Caco-2 (cell line): ENCODE measurements around the gene PACC1. TPM values are rescaled to one million over a fixed set of nuclear protein-coding genes. Genes with fewer than 3 reads are reported as not detected.

Experiments used
- BruUV-seq: library from RNA; stranded (reverse); fragments of 400-500 nt; replicated peaks from 2 replicates; lab custom pipeline; 2021; lab: Mats Ljungman, UMichigan
- CTCF ChIA-PET: fragments of 300-600 bp; sonication (Branson Sonifier 250); formaldehyde crosslinking; loops from one replicate; lab custom pipeline; 2022; ENCODE audit warnings: antibody characterized with exemption; lab: Charles Lee
- POLR2A ChIA-PET: fragments of 300-600 bp; sonication (Branson Sonifier 250); formaldehyde crosslinking; loops from one replicate; lab custom pipeline; 2022; ENCODE audit warnings: antibody characterized with exemption; lab: Charles Lee
- DNase-seq, 2 experiments: peaks; one replicate each; pipeline versions ENCODE4 v3.0.0 to v3.0.0-alpha.2; 2020 to 2022
- H3K27me3 ChIP-seq: replicated peaks from 2 replicates; pipeline ENCODE4 v1.6.0; 2011; ENCODE audit warnings: low read length; ENCODE audit not compliant: control insufficient read depth, insufficient read depth
- H3K36me3 ChIP-seq: 2 replicates; pipeline ENCODE4 v1.5.1; 2011; ENCODE audit warnings: low read length; ENCODE audit not compliant: control insufficient read depth, insufficient read depth
- H3K4me1 ChIP-seq: fragments of 250-450 bp; sonication (Bioruptor Pico); 2 replicates; pipeline ENCODE4 v1.5.1; 2020; ENCODE audit warnings: mild to moderate bottlenecking
- H3K4me3 ChIP-seq: 2 replicates; pipeline ENCODE4 v1.5.1; 2011; ENCODE audit warnings: low read depth, mild to moderate bottlenecking, control low read depth, low read length
- H3K9me3 ChIP-seq: fragments of 250-450 bp; sonication (Bioruptor Pico); 2 replicates; pipeline ENCODE4 v1.5.1; 2020; ENCODE audit warnings: mild to moderate bottlenecking, moderate library complexity
- H3K27ac Mint-ChIP-seq: one replicate; pipeline ENCODE4 v1.8.0; 2022; ENCODE audit warnings: mixed read lengths; ENCODE audit not compliant: unreplicated experiment
- H3K27me3 Mint-ChIP-seq: one replicate; pipeline ENCODE4 v1.8.0; 2022; ENCODE audit warnings: mixed read lengths; ENCODE audit not compliant: insufficient read depth, unreplicated experiment
- H3K36me3 Mint-ChIP-seq: one replicate; pipeline ENCODE4 v1.8.0; 2022; ENCODE audit warnings: mild to moderate bottlenecking, mixed read lengths; ENCODE audit not compliant: insufficient read depth, unreplicated experiment
- H3K4me1 Mint-ChIP-seq: one replicate; pipeline ENCODE4 v1.8.0; 2022; ENCODE audit warnings: low read depth, mixed read lengths; ENCODE audit not compliant: unreplicated experiment
- H3K4me3 Mint-ChIP-seq: one replicate; pipeline ENCODE4 v1.8.0; 2022; ENCODE audit warnings: mild to moderate bottlenecking, moderate library complexity, mixed read lengths; ENCODE audit not compliant: unreplicated experiment
- H3K9me3 Mint-ChIP-seq: one replicate; pipeline ENCODE4 v1.8.0; 2022; ENCODE audit warnings: mixed read lengths; ENCODE audit not compliant: unreplicated experiment
- intact Hi-C: fragments of 100-400 bp; cut with micrococcal nuclease; formaldehyde crosslinking; loops from one replicate; pipeline ENCODE4 v1.10.0; 2022; ENCODE audit not compliant: unreplicated experiment
- total RNA-seq: library from RNA; stranded (reverse); gene quantifications from 2 replicates; pipeline ENCODE4 v1.2.3, GENCODE V29; 2022
- TF ChIP-seq, protein P1 (sequence below), 2 experiments: fragments of 200-600 bp in 1 of 2; IDR thresholded peaks; 1 replicate in 1 of 2; 2 replicates in 1 of 2; pipeline versions ENCODE4 v1.5.1 to v1.8.0; 2011 to 2022; ENCODE audit warnings: antibody characterized with exemption in 1 of 2, control low read depth in 1 of 2, inconsistent platforms in 1 of 2, low read depth in 1 of 2, low read length in 1 of 2, mild to moderate bottlenecking in 1 of 2, moderate library complexity in 1 of 2; ENCODE audit not compliant: insufficient read depth in 1 of 2, severe bottlenecking in 1 of 2, unreplicated experiment in 1 of 2

Gene PACC1
- total RNA-seq, 1 experiment from 2014 or later = 15.6 TPM

DNA sequence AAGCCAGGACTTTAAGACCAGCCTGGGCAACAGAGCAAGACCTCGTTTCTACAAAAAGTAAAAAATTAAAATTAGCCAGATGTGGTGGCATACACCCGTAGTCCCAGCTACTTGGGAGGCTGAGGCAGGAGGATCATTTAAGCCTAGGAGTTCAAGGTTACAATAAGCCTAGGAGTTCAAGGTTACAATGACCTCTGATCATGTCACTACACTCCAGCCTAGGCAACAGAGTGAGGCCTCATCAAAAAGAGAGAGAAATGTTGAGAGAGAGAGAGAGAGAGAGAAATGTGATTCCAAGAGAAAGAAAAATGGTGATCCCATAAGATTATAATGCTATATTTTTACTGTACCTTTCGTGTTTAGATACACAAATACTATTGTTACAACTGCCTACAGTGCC lies 60.2 kb downstream of the PACC1 start:
- Mint-ChIP-seq H3K4me1 (no peaks in the 10 kb centered on the region), H3K27me3 (no peaks in the 10 kb centered on the region), H3K36me3 (peaks cover 45% of the 10 kb centered on the region), H3K4me3 (no peak overlapping the region), H3K27ac (no peak overlapping the region), H3K9me3 (no peaks in the 10 kb centered on the region)
- Histone ChIP-seq H3K4me3 (no peak overlapping the region), H3K9me3 (no peaks in the 10 kb centered on the region), H3K36me3 (no peaks in the 10 kb centered on the region), H3K4me1 (no peaks in the 10 kb centered on the region), H3K27me3 (no peaks in the 10 kb centered on the region)
- no peak for DNase-seq
- TF ChIP-seq, protein P1, sequence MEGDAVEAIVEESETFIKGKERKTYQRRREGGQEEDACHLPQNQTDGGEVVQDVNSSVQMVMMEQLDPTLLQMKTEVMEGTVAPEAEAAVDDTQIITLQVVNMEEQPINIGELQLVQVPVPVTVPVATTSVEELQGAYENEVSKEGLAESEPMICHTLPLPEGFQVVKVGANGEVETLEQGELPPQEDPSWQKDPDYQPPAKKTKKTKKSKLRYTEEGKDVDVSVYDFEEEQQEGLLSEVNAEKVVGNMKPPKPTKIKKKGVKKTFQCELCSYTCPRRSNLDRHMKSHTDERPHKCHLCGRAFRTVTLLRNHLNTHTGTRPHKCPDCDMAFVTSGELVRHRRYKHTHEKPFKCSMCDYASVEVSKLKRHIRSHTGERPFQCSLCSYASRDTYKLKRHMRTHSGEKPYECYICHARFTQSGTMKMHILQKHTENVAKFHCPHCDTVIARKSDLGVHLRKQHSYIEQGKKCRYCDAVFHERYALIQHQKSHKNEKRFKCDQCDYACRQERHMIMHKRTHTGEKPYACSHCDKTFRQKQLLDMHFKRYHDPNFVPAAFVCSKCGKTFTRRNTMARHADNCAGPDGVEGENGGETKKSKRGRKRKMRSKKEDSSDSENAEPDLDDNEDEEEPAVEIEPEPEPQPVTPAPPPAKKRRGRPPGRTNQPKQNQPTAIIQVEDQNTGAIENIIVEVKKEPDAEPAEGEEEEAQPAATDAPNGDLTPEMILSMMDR (IDR thresholded peaks at IDR 0.05; ENCODE audit: insufficient read depth in 1 of 2, low read depth in 1 of 2, low read length in 1 of 2, severe bottlenecking in 1 of 2, unreplicated experiment in 1 of 2) = no peak
- CTCF ChIA-PET = no interaction called here
- BruUV-seq = no TSS peak
- intact Hi-C loops = no loop called here
- POLR2A ChIA-PET = no interaction called here

- no TSS peak for BruUV-seq
- Histone ChIP-seq H3K4me1 (no peaks in the 10 kb centered on the region), H3K4me3 (no peak overlapping the region), H3K36me3 (no peaks in the 10 kb centered on the region), H3K9me3 (no peaks in the 10 kb centered on the region), H3K27me3 (no peaks in the 10 kb centered on the region)
- no peak overlapping the region for H3K27ac Mint-ChIP-seq
- peaks cover 40% of the 10 kb centered on the region for H3K36me3 Mint-ChIP-seq
- no peaks in the 10 kb centered on the region for H3K4me1 Mint-ChIP-seq
- ChIA-PET CTCF (interaction anchor here (0.5 kb wide), 1 partner anchor 29 kb away, joined by 3 read pairs; no protein-coding TSS in a partner anchor), POLR2A (no interaction called here)
- TF ChIP-seq, protein P1 (IDR thresholded peaks at IDR 0.05; ENCODE audit: insufficient read depth in 1 of 2, low read depth in 1 of 2, low read length in 1 of 2, severe bottlenecking in 1 of 2, unreplicated experiment in 1 of 2) = no peak
- H3K9me3 Mint-ChIP-seq = no peaks in the 10 kb centered on the region
- H3K4me3 Mint-ChIP-seq = no peak overlapping the region
- DNase-seq = no peak
- no peaks in the 10 kb centered on the region for H3K27me3 Mint-ChIP-seq
- intact Hi-C loops = no loop called here
These were observed 61.5 kb downstream of the PACC1 start for GRCh38 chr1:212353181-212353580.

DNA sequence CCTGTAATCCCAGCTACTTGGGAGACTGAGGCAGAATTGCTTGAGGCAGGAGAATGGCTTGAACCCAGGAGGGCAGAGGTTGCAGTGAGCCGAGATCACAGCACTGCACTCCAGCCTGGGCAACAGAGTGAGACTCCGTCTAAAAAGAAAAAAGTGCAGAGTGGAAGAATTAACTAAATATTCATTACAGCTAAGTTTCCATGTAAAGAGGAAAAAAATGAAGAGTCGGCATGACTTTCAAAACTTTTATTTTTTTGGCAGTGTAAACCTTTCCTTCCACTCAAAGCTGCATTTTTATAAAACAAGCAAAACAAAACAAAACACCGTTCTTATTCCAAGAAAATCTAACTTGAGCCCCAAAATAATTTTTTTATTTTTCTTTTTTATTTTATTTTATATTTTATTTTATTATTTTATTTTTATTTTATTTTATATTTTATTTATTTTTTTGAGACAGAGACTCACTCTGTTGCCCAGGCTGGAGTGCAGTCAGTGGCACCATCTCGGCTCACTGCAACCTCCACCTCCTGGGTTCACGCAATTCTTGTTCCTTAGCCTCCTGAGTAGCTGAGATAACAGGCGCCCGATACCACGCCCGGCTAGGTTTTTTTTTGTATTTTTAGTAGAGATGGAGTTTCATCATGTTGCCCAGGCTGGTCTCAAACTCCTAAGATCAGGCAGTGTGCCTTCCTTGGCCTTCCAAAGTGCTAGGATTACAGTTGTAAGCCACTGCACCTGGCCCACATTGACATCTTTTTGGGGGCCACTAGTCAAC lies 62.9 kb downstream of the PACC1 start:
- Mint-ChIP-seq H3K36me3 (peaks cover 38% of the 10 kb centered on the region), H3K27ac (no peak overlapping the region), H3K4me3 (no peak overlapping the region), H3K9me3 (no peaks in the 10 kb centered on the region), H3K4me1 (no peaks in the 10 kb centered on the region), H3K27me3 (no peaks in the 10 kb centered on the region)
- DNase-seq = no peak
- Histone ChIP-seq H3K4me3 (no peak overlapping the region), H3K4me1 (no peaks in the 10 kb centered on the region), H3K36me3 (no peaks in the 10 kb centered on the region), H3K9me3 (no peaks in the 10 kb centered on the region), H3K27me3 (no peaks in the 10 kb centered on the region)
- CTCF ChIA-PET = interaction anchor here (0.7 kb wide), 1 partner anchor 1020 kb away, joined by 3 read pairs; no protein-coding TSS in a partner anchor
- BruUV-seq = no TSS peak
- TF ChIP-seq, protein P1 (IDR thresholded peaks at IDR 0.05; ENCODE audit: insufficient read depth in 1 of 2, low read depth in 1 of 2, low read length in 1 of 2, severe bottlenecking in 1 of 2, unreplicated experiment in 1 of 2) = no peak
- POLR2A ChIA-PET = no interaction called here
- intact Hi-C loops = no loop called here
